Neural cell (in vitro differentiated cells): ENCODE results near the gene RAB33B. TPM values are rescaled to one million over a fixed set of nuclear protein-coding genes. Genes with fewer than 3 reads are reported as not detected.

Source experiments
- H2AFZ ChIP-seq: fragments of 200-600, 300-800 bp; sonication (generic), shearing (Covaris generic); 2 replicates; pipeline ENCODE4 v1.6.0; 2014; ENCODE audit warnings: low read depth, mild to moderate bottlenecking, antibody characterized with exemption, low read length, moderate library complexity
- H3F3A ChIP-seq: fragments of 200-600 bp; shearing (Covaris generic); 2 replicates; pipeline ENCODE4 v1.6.1; 2016; ENCODE audit warnings: mild to moderate bottlenecking, moderate library complexity, mixed read lengths, antibody characterized with exemption, low read length; ENCODE audit not compliant: insufficient read depth, poor library complexity, severe bottlenecking
- H3K27ac ChIP-seq: fragments of 200-600, 300-800 bp; sonication (generic), shearing (Covaris generic); 2 replicates; pipeline ENCODE4 v1.5.1; 2014; ENCODE audit warnings: mild to moderate bottlenecking, low read length, moderate library complexity
- H3K27me3 ChIP-seq: fragments of 300-800, 200-600 bp; sonication (generic), shearing (Covaris generic); 2 replicates; pipeline ENCODE4 v1.6.0; 2014; ENCODE audit warnings: mild to moderate bottlenecking, low read depth, low read length, moderate library complexity; ENCODE audit not compliant: insufficient read depth
- H3K36me3 ChIP-seq: fragments of 300-800, 200-600 bp; sonication (generic), shearing (Covaris generic); 2 replicates; pipeline ENCODE4 v1.5.1; 2014; ENCODE audit warnings: mild to moderate bottlenecking, antibody characterized with exemption, low read length, moderate library complexity; ENCODE audit not compliant: insufficient read depth
- H3K4me2 ChIP-seq: fragments of 300-800, 200-600 bp; sonication (generic), shearing (Covaris generic); 2 replicates; pipeline ENCODE4 v1.6.0; 2014; ENCODE audit warnings: mild to moderate bottlenecking, low read length
- H3K4me3 ChIP-seq: fragments of 300-800, 200-600 bp; sonication (generic), shearing (Covaris generic); 2 replicates; pipeline ENCODE4 v1.5.1; 2014; ENCODE audit warnings: mild to moderate bottlenecking, low read length, moderate library complexity
- H3K79me2 ChIP-seq: fragments of 200-600 bp; shearing (Covaris generic); replicated peaks from 2 replicates; pipeline ENCODE4 v1.6.0; 2014; ENCODE audit warnings: mild to moderate bottlenecking, low read length, moderate library complexity; ENCODE audit not compliant: insufficient read depth
- H3K9ac ChIP-seq: fragments of 300-800, 200-600 bp; sonication (generic), shearing (Covaris generic); 2 replicates; pipeline ENCODE4 v1.6.1; 2016; ENCODE audit warnings: mild to moderate bottlenecking, low read length, mixed read lengths
- H3K9me2 ChIP-seq: fragments of 200-600 bp; shearing (Covaris generic); 2 replicates; pipeline ENCODE4 v1.6.1; 2016; ENCODE audit warnings: mild to moderate bottlenecking, low read length, mixed read lengths; ENCODE audit not compliant: insufficient read depth
- H3K9me3 ChIP-seq: fragments of 200-600, 300-800 bp; sonication (generic), shearing (Covaris generic); 2 replicates; pipeline ENCODE4 v1.6.1; 2016; ENCODE audit warnings: mild to moderate bottlenecking, mixed run types, low read length, moderate library complexity, mixed read lengths
- H4K20me1 ChIP-seq: fragments of 200-600 bp; shearing (Covaris generic); 2 replicates; pipeline ENCODE4 v1.6.1; 2016; ENCODE audit warnings: mild to moderate bottlenecking, mixed run types; ENCODE audit not compliant: insufficient read depth
- CTCF ChIP-seq: fragments of 450-650 bp; IDR thresholded peaks from 2 replicates; pipeline ENCODE4 v1.5.1; 2014; ENCODE audit warnings: antibody characterized with exemption, mild to moderate bottlenecking, moderate library complexity; ENCODE audit not compliant: poor library complexity, severe bottlenecking
- EP300 ChIP-seq: fragments of 450-650 bp; conservative IDR thresholded peaks from 2 replicates; pipeline ENCODE4 v1.6.1; 2014; ENCODE audit warnings: antibody characterized with exemption, mild to moderate bottlenecking, moderate library complexity; ENCODE audit not compliant: poor library complexity, severe bottlenecking
- EZH2 ChIP-seq: fragments of 200-600, 300-800 bp; shearing (Covaris generic), sonication (generic); IDR thresholded peaks from 2 replicates; pipeline ENCODE4 v1.6.1; 2014; ENCODE audit warnings: antibody characterized with exemption, low read length, borderline replicate concordance, mild to moderate bottlenecking; ENCODE audit not compliant: insufficient read depth, poor library complexity, severe bottlenecking
- MXI1 ChIP-seq: fragments of 450-650 bp; conservative IDR thresholded peaks from 2 replicates; pipeline ENCODE4 v1.6.1; 2014; ENCODE audit warnings: antibody characterized with exemption, mild to moderate bottlenecking; ENCODE audit not compliant: poor library complexity, severe bottlenecking
- POLR2AphosphoS5 ChIP-seq: IDR thresholded peaks from 2 replicates; pipeline ENCODE4 v1.6.1; 2012
- RAD21 ChIP-seq: fragments of 450-650 bp; conservative IDR thresholded peaks from 2 replicates; pipeline ENCODE4 v1.6.1; 2014; ENCODE audit warnings: antibody characterized with exemption, mild to moderate bottlenecking, moderate library complexity
- SMC3 ChIP-seq: fragments of 450-650 bp; conservative IDR thresholded peaks from 2 replicates; pipeline ENCODE4 v1.6.1; 2014; ENCODE audit warnings: antibody characterized with exemption, mild to moderate bottlenecking, moderate library complexity; ENCODE audit not compliant: poor library complexity
- TAF1 ChIP-seq: IDR thresholded peaks from 2 replicates; pipeline ENCODE4 v1.6.1; 2012; ENCODE audit warnings: low read depth
- polyA plus RNA-seq: library from polyadenylated mRNA; depleted of rRNA; stranded (reverse); fragments of >200 nt; gene quantifications from 2 replicates; pipeline ENCODE4 v1.2.3, GENCODE V29; 2014
- TF ChIP-seq, protein P1 (sequence below): IDR thresholded peaks from 2 replicates; pipeline ENCODE4 v1.6.1; 2012; ENCODE audit warnings: borderline replicate concordance

RAB33B gene
- polyA plus RNA-seq, 1 donor from 2014 or later: 8.6 TPM

DNA sequence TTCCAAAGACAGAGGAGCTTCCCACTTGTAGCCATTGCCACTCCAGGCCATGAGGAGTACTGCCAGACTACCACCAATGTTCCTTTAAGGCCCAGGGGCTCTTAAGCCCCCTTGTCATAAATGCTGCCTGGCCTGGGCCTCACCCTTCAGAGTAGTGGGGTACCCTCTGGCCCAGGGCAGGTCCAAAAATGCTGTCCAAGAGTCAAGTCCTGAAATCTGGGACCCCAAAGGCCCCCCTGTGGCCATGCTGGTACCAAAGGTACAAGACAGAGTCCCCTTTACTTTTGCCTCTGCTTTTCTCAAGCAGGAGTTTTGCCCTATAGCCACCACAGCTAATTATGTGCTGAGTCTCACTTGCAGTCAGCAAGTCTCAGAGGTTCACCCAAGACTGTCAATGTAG, 16.4 kb downstream of the RAB33B start:
- H2AFZ ChIP-seq: no peak overlapping the region
- no peak overlapping the region for H3K4me3 ChIP-seq
- H3K4me2 ChIP-seq: no peak overlapping the region
- no peaks in the 10 kb centered on the region for H3K27me3 ChIP-seq
- H3K9me2 ChIP-seq: no peaks in the 10 kb centered on the region
- no peak overlapping the region for H3K9ac ChIP-seq
- TF ChIP-seq CTCF: no peak
- TF ChIP-seq RAD21: no peak
- TF ChIP-seq SMC3: no peak
- no peak for TF ChIP-seq EZH2
- TF ChIP-seq EP300: no peak
- no peak for TF ChIP-seq POLR2AphosphoS5
- no peak for TF ChIP-seq TAF1
- TF ChIP-seq, protein P1, sequence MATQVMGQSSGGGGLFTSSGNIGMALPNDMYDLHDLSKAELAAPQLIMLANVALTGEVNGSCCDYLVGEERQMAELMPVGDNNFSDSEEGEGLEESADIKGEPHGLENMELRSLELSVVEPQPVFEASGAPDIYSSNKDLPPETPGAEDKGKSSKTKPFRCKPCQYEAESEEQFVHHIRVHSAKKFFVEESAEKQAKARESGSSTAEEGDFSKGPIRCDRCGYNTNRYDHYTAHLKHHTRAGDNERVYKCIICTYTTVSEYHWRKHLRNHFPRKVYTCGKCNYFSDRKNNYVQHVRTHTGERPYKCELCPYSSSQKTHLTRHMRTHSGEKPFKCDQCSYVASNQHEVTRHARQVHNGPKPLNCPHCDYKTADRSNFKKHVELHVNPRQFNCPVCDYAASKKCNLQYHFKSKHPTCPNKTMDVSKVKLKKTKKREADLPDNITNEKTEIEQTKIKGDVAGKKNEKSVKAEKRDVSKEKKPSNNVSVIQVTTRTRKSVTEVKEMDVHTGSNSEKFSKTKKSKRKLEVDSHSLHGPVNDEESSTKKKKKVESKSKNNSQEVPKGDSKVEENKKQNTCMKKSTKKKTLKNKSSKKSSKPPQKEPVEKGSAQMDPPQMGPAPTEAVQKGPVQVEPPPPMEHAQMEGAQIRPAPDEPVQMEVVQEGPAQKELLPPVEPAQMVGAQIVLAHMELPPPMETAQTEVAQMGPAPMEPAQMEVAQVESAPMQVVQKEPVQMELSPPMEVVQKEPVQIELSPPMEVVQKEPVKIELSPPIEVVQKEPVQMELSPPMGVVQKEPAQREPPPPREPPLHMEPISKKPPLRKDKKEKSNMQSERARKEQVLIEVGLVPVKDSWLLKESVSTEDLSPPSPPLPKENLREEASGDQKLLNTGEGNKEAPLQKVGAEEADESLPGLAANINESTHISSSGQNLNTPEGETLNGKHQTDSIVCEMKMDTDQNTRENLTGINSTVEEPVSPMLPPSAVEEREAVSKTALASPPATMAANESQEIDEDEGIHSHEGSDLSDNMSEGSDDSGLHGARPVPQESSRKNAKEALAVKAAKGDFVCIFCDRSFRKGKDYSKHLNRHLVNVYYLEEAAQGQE: no peak
- no peak for TF ChIP-seq MXI1
- peaks cover 12% of the 10 kb centered on the region for H3K36me3 ChIP-seq
- H3K27ac ChIP-seq: no peak overlapping the region
- H3K79me2 ChIP-seq: no peaks in the 10 kb centered on the region
- H3F3A ChIP-seq: no peaks in the 10 kb centered on the region
- no peaks in the 10 kb centered on the region for H4K20me1 ChIP-seq
- H3K9me3 ChIP-seq: peaks cover 11% of the 10 kb centered on the region

DNA sequence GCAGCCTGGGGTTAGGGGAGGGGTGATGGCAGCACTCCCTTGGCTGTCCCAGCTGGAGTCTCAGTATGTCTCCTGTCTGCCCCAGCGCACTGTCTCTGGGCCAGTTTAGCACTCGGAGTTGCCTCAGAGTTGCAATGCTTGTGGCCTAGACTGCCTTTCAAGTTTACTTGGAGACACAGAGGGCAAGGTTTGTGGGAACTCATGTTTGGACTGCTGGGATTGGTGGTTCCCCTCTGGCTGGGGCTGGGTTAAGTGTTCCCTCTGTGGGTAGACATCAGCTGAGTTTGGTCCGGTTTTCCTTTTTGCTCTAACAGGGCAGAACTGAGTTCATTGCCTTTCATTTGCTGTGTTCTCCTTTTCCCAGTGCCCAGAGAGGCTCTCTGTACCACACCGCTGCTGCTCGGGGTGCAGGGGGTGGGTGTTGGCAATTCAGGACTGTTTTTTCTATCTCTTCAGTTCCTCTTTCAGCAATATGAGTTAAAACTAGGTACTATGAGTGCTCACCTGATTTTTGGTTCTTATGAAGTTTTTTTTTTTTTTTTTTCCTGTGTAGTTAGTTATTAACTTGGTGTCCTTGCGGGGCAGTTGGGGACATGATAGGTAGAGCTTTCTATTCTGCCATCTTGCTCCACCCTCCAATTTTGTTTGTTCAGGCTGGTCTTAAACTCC, 17.2 kb downstream of the RAB33B start:
- Histone ChIP-seq H3K36me3 (peaks cover 12% of the 10 kb centered on the region), H3K9ac (no peak overlapping the region), H2AFZ (no peak overlapping the region), H3K79me2 (no peaks in the 10 kb centered on the region), H3K4me2 (no peak overlapping the region), H3K9me2 (no peaks in the 10 kb centered on the region), H4K20me1 (no peaks in the 10 kb centered on the region), H3K4me3 (no peak overlapping the region), H3K27me3 (no peaks in the 10 kb centered on the region), H3F3A (no peaks in the 10 kb centered on the region), H3K9me3 (peaks cover 11% of the 10 kb centered on the region), H3K27ac (no peak overlapping the region)
- TF ChIP-seq EZH2: no peak
- no peak for TF ChIP-seq MXI1
- no peak for TF ChIP-seq RAD21
- TF ChIP-seq, protein P1: no peak
- TF ChIP-seq POLR2AphosphoS5: no peak
- TF ChIP-seq SMC3: no peak
- TF ChIP-seq EP300: no peak
- no peak for TF ChIP-seq CTCF
- no peak for TF ChIP-seq TAF1
